ENCODE measurements around the gene ANKRD13D.
"Not testable (repeated sequence)": the region's sequence is repeated elsewhere in the genome, so short reads cannot be mapped to it uniquely, and the experiment has no call there.

The ANKRD13D gene

DNA sequence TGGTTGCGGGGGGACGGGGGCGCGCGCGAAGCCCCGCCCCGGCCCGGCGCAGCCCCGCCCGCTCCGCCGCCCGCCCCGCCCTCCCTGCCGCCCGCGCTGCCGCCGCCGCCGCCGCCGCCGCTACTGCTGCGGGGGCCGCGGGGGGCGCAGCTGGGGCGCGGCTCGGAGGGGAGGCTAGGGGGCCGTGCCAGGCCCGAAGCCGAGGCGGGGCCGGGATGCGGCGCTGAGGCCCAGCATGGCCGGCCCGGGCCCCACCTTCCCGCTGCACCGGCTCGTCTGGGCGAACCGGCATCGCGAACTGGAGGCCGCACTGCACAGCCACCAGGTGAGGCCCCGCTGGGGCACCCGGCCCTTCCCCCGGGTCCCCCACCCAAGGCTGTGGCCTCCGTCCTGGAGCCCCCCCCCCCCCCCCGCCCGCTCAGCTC is at the start of gene ANKRD13D:
TSS of gene ANKRD13D (plus strand) at position 78 of the 425 bp plus-strand sequence. CDS start at position 236, 158 bp downstream.
- no peak for DNase-seq

DNA sequence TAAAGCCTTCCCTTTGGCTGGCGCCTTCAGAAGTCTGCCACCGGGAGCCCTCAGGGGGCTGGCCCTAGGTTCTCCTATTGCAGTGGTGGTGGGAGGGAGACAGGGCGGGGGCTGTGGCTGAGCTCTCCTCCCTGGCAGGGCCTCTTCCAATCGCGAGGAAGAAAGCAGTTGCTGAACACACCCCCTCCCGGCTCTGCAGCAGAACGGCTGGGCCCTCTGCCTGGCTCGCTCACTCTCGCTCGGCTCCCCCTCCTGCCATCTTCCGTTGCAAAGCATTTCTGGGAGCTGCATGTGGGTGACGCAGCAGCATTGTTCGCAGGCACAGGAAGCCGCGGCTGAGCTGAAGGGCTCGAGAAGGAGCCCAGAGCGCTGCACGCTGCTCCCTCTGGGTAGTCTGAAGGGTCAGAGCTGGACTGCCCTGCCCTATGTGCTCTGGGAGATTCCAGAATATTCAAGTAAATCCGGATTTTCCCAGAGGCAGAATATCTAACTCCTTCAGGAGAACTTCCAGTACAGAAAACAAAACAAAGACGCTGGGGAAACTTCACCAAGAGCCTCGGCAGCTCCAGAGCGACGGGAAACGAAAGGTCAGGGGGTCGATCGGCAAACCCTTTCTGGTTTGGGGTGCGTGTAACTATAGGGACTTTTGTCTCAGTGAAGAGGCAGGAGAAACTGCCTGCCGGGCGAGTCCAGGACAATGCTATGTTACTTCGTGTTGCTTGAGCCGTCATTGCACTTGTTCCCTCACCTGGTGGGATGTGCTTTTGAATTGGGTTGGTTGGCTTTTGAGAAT is 49.1 kb upstream of the ANKRD13D start:
- DNase-seq: peak; percentile 95

- DNase-seq: peak; percentile 42
Observed at GRCh38 chr11:67240576-67241389, 48.3 kb upstream of the ANKRD13D start.

GRCh38 chr11:67242548-67242947 is 46.6 kb upstream of the ANKRD13D start:
- no peak for DNase-seq

- no peak for DNase-seq
Observed at GRCh38 chr11:67243051-67243450, 46.1 kb upstream of the ANKRD13D start.

GRCh38 chr11:67245046-67245445 is 44.1 kb upstream of the ANKRD13D start:
- no peak for DNase-seq

GRCh38 chr11:67247946-67248550 is 41.1 kb upstream of the ANKRD13D start:
- no peak for DNase-seq

DNA sequence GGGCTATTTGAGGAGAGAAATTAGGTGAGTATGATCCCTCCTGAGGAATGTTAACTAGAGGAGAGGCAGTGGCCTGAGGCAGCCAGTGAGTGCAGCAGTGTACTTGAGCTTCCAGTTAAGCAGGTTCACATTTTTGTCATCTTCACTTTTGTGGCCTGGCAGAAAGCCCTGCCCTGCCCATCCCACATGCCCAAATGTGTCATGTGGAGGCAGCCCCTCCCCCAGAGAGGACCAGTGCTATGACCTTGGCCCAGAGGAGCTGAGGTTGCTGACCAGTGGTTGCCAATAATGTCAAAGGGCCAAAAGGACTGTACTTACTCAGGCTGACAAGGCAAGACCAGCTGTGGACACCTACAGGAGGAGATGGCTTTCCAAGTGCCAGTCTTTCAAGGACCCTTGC is 40.5 kb upstream of the ANKRD13D start:
- no peak for DNase-seq

- DNase-seq: no peak
Observed at GRCh38 chr11:67250059-67251043, 38.8 kb upstream of the ANKRD13D start.

GRCh38 chr11:67251841-67252240 is 37.3 kb upstream of the ANKRD13D start:
- DNase-seq: no peak

GRCh38 chr11:67252831-67253239 is 36.3 kb upstream of the ANKRD13D start:
- no peak for DNase-seq

DNA sequence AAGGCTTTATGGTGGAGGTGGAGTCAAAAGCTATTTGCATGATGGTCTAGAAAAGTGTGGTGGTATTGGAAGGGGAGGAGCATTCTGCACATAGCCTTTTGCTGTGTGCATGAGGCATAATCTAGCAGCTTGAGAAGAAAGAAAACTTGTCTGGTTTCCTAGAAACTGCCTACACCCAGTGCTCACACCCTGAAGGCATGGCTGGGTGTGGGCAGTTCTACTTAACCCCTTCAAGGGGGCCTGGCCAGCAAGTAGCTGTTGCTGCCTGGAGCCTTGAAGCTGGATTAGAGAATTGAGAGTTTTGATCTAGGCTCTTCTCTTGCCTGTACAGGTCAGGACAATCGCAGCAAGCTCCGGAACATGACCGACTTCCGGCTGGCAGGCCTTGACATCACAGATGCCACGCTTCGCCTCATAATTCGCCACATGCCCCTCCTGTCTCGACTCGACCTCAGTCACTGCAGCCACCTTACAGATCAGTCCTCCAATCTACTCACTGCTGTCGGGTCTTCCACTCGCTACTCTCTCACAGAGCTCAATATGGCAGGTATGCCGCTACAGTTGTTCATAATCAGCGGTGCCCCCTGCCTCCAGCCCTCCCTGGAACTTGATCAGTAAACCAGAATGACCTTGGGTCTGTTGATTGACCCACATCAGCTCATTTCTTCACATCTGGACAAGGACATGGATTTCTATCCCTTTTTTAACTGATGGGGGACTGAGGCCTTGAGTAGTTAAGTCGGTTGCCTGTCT is 35.1 kb upstream of the ANKRD13D start:
- no peak for DNase-seq

DNA sequence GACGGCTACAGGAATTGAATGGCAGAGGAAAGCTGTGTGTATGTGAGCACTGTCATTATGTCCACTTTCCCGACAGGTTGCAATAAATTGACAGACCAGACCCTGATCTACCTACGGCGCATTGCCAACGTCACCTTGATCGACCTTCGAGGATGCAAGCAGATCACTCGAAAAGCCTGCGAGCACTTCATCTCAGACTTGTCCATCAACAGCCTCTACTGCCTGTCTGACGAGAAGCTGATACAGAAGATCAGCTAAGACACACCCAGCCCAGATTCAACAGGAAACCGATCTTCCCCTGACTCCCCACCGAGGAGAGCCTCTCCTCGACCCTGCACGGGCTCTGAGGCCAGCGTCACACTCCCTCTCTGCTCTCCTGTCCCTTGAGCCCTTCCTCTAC is 34.3 kb upstream of the ANKRD13D start:
- DNase-seq: no peak

DNA sequence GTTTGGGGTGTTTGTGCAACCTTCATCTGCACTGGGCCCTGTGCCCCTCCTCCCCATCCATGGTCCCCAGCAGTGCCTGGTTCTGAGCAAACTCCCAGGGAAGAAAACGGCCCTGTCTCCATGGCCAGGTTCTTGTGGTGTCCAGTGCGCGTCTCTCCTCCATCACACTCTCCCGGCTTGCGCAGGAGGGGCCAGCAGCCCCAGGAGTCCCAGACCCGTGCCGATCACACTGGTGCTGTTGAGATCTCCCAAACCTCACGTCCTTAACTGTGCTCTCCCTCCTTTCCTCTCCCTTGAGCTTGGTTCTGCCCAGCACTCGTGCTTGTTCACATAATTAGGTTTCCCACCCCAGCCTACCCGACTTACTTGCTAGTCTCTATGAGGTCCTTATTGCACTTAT is 33.8 kb upstream of the ANKRD13D start:
- no peak for DNase-seq

DNA sequence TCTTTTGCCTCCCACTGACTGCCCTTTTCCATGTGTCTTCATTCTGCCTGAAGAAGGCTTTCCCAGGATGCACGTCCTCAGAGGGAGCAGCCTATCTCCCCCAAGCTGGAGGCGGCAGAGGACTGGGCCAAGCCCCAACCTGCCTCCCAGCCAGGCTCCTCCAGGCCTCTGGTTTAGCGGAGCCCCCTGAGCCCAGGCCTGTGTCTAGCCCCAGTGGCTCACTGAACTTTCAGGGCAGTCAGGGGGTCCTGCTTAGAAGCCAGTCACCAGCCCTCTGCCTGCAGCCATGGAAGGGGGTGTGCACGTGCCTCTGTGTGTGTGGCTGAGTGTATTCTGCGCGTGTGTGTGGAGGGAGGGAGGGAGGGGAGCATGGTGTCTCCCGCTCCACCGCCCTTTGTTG is 33.2 kb upstream of the ANKRD13D start:
- no peak for DNase-seq

DNA sequence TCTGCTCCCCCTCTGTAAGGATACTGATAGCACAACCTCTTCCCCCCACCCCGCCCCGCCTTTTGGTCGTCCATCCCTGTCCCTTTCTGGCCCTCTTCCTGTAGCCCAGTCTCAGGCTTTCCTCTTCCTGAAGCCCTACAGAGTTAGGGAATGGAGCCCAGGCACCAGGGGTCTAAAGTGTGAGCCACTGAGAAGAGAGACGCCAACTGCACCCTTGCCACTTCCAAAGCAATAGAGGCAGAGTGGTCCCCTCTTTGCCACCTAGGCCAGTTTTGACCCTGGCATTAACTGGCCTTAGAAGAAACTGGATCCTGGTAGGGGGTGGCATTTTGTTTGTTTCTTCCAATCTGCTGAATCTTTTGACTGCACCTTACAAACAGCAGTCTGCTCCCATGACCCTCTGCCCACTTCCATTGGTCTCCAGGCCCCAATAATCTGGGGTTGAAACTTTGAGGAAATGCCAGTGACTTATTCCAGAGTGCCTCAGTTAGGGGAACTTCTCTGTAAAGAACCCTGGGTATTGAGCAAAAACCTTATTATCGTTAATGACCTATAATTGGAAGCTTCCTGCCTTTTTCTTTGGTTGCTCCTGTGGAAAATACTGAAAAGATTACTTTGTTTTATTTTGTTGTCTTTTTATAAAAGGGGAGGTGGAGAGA is 32.5 kb upstream of the ANKRD13D start:
- DNase-seq: no peak

DNA sequence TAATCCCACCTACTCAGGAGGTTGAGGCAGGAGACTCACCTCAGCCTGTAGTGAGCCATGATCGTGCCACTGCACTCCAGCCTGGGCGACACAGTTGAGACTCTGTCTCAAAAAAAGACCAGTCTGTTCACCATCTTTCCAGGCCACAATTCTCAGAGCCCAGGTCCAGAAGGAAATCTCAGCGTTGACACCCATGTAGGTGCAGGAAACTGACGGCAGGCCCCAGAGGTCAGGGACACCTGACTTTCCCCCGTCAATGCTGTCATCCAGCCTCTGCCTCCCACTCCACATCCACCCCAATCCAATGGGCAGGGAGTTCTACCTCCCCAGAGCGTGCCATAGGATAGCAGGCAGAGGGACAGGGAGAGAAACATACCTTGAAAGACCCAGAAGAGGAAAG is 28.7 kb upstream of the ANKRD13D start:
- DNase-seq: no peak

DNA sequence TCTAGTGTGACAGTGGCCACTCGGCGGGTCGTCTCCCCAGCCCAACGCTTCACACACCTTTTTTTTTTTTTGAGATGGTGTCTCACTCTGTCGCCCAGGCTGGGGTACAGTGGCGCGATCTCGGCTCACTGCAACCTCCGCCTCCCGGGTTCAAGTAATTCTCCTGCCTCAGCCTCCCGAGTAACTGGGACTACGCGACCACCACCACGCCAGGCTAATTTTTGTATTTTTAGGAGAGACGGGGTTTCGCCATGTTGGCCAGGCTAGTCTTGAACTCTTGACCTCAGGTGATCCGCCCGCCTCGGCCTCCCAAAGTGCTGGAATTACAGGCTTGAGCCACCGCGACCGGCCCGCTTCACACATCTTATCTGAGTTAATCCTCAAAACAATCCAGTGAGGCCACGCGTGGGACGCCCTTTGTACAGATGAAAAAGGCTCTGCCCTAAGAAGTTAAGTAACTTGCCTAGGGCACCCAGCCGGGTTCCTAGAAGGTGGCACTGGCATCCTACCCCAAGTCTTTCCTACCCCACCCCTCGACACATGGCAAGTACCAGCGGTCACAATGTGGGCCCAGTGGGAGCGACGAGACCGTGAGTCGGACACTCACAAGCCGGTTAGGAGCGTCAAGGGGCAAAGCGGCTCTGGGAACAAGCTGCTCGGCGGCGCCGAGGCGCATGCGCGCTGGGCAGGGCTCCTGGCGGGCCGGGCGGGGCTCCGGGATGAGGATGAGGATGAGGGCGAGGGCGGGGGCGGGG is 28.0 kb upstream of the ANKRD13D start:
- not testable (repeated sequence) for DNase-seq

DNA sequence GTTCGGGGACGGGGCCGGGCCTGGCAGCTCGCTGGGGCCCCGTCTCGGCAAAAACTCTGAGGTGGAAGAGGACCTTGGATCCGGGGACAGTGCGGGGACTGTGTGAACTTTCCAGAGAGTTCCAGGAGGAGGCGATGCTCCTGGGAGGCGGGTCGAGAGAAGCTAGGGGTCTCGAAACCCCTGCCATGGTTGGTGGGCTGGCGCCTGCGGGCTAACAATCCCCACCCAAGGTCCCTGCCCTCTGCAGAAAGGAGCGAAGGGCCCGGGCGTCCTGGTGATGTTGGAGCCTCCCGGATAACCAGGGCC is 27.5 kb upstream of the ANKRD13D start:
- no peak for DNase-seq

DNA sequence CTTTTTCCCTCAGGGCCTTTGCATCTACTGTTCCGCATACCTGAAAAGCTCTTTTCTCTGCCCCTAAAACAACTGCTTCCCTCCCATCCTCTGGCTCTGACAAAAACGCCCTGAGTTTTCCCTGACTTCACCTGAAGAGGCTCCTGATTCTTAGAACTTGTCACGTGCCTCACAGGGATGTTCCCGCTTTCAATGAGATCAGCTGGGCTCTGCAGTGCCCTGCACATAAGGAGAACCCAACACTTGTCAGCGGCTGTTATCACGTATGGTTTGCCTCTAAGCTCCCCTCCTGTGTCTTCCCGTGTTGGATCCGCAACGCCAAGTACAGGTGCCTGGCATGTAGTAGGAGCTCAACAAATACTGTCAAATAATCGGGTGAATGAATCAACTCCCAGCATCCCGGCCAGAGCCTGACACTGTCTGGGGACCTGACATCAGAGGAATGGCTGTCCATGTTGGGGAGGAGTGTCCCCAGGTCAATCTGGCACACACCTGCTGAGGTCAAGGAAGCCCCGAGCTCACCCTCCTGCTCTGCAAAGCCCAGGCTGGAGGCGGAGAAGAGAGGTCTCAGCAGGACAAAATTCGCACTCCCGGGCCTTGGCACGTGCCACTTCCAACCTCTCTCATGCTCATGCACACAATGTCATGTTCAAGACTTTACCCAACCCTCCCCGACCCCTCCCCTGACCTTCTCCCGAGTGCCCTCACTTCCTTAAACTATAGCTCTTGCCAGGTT is 27.0 kb upstream of the ANKRD13D start:
- DNase-seq: no peak

Data from NCI-H2171 (cell line).